ENCODE data around the gene FNDC3A.

Gene FNDC3A

DNA sequence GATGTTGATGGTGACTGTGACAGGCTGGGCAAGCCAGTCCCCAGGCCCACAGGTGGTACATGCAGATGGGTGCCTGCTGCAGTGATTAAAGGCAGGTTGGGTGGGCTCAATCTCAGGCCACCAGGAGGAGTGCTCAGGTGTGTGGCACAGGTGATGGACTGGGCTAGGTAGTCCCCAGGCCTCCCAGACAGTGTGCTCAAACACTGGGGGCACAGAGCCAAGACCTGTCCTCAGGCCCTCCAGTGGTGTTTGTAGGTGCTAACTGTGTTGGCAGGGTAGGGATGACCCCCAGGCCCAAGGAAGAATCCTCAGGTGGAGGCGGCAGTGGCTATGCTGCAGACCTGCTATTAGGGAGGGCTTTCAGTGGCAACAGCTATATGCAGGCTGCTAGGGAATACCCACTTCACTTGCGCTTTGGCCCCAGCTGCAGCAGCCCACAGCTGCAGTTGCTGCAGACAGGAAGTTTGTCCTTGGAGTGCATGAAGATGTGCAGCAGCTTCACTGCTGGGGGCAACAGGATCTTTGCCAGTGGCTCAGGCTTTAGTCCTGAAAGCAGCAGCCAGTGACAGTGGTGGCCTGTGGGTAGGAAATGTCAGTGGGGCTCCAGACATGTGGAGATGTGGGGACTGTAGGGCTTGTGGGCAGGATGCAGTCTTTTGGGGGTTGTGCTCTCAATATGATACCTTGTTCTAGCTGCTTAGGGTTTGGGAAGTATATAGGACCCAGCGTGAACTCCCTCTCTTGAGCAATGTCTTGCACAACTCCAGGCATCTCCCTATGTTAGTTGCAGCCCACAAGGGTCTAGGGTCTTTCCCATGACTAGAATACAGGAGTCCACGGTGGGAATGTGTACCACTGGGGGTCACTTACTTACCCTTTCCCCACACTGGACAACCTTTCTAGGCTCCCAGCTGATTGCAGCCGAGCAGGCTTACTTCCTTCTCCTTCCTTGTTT, 190.4 kb downstream of the FNDC3A start:
- no peaks in the 10 kb centered on the region for H3K9me3 ChIP-seq (ENCODE audit: control insufficient read depth in 2 of 2, low read length in 2 of 2)
- H3K4me3 ChIP-seq (ENCODE audit: low read length in 2 of 2): no peak overlapping the region
- H3K27me3 ChIP-seq (ENCODE audit: control insufficient read depth in 2 of 2, insufficient read depth in 2 of 2, low read length in 2 of 2): no peaks in the 10 kb centered on the region
- H3K4me1 ChIP-seq (ENCODE audit: control insufficient read depth in 2 of 2, insufficient read depth in 2 of 2, low read length in 2 of 2): no peaks in the 10 kb centered on the region
- no peak overlapping the region for H3K9ac ChIP-seq (ENCODE audit: low read depth in 1 of 2, low read length in 2 of 2)
- no peak overlapping the region for H3K27ac ChIP-seq (ENCODE audit: low read depth in 2 of 2, low read length in 2 of 2)
- H3K36me3 ChIP-seq (ENCODE audit: control insufficient read depth in 2 of 2, insufficient read depth in 2 of 2, low read length in 2 of 2): peaks cover 27 to 35% of the 10 kb centered on the region in 2 donors

DNA sequence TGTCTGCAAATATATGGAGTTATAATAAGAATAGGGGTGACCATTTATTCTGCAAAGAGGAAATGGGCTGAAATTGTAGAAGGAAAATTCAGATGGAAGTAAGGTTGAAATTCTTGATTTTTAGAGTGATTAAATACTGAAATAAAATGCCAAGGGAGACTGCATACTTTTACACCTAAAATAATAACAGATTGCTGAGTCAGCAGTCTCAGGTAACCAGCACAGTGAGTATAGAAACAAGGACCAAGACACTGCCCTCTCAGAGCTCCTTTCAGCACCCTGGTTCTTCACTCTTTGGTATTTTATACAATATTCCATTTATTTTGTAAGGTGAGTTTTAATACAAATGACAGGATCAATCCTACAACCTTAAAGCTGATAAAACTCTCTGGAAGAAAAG, 195.6 kb downstream of the FNDC3A start:
- H3K36me3 ChIP-seq (ENCODE audit: control insufficient read depth in 2 of 2, insufficient read depth in 2 of 2, low read length in 2 of 2): peaks cover 29 to 30% of the 10 kb centered on the region in 2 donors
- H3K4me3 ChIP-seq (ENCODE audit: low read length in 2 of 2): no peak overlapping the region
- no peak overlapping the region for H3K9ac ChIP-seq (ENCODE audit: low read depth in 1 of 2, low read length in 2 of 2)
- H3K27me3 ChIP-seq (ENCODE audit: control insufficient read depth in 2 of 2, insufficient read depth in 2 of 2, low read length in 2 of 2): no peaks in the 10 kb centered on the region
- H3K9me3 ChIP-seq (ENCODE audit: control insufficient read depth in 2 of 2, low read length in 2 of 2): no peaks in the 10 kb centered on the region
- no peak overlapping the region for H3K27ac ChIP-seq (ENCODE audit: low read depth in 2 of 2, low read length in 2 of 2)
- H3K4me1 ChIP-seq (ENCODE audit: control insufficient read depth in 2 of 2, insufficient read depth in 2 of 2, low read length in 2 of 2): no peaks in the 10 kb centered on the region

DNA sequence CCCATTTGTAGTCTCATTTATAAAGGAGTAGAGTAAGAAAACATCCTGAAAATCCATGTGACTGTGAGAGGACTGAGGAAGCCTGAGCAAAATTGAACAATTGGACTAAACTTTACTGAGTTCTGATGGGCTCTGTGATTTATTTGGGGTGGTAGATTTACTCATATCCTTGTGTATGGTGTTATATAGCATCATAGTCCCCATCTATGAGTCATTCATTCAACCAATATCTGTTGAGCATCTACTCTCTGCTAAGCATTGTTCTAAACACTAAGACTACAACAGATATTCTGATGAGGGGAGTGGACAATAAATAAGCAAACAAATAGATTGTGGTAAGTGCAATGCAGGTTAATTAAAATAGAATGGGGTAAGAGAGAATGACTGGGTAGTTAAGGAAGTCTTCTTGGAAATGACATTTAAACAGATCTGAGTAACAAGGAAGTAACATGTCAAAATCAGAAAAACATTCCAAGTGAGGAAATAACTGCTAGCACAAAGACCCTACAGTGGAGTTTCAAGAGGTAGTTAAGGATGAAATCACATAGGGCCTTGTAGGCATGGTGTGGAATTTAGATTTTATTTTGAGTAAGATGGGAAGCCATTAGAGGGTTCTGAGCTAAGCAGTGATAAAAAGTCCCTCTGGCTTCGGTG, 208.1 kb downstream of the FNDC3A start:
- Histone ChIP-seq H3K9me3 (ENCODE audit: control insufficient read depth in 2 of 2, low read length in 2 of 2) (no peaks in the 10 kb centered on the region), H3K4me1 (ENCODE audit: control insufficient read depth in 2 of 2, insufficient read depth in 2 of 2, low read length in 2 of 2) (no peaks in the 10 kb centered on the region), H3K27ac (ENCODE audit: low read depth in 2 of 2, low read length in 2 of 2) (no peak overlapping the region), H3K36me3 (ENCODE audit: control insufficient read depth in 2 of 2, insufficient read depth in 2 of 2, low read length in 2 of 2) (peaks cover 36 to 44% of the 10 kb centered on the region in 2 donors), H3K27me3 (ENCODE audit: control insufficient read depth in 2 of 2, insufficient read depth in 2 of 2, low read length in 2 of 2) (no peaks in the 10 kb centered on the region), H3K4me3 (ENCODE audit: low read length in 2 of 2) (no peak overlapping the region), H3K9ac (ENCODE audit: low read depth in 1 of 2, low read length in 2 of 2) (no peak overlapping the region)

DNA sequence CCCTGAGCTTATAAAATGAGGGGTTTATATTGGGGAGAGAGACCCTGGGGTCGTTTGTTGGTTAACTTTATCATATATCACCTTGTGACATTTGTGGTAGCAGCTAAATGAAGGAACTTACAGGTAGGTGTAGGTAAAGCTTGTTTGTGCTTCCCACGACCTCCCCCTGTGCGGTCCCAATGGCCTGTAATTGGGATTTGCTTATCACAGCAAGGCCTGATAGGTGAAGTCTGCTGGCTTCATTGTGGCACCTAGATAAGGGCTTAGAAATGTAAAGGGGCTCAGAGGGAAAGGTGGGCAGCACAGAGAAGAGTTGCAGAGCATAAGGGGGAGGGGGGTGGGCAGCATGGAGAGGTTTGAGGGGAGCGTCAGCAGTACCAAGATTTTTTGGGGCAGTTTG, 208.9 kb downstream of the FNDC3A start:
- H3K4me3 ChIP-seq (ENCODE audit: low read length in 2 of 2): no peak overlapping the region
- H3K9me3 ChIP-seq (ENCODE audit: control insufficient read depth in 2 of 2, low read length in 2 of 2): no peaks in the 10 kb centered on the region
- no peaks in the 10 kb centered on the region for H3K27me3 ChIP-seq (ENCODE audit: control insufficient read depth in 2 of 2, insufficient read depth in 2 of 2, low read length in 2 of 2)
- peaks cover 36 to 41% of the 10 kb centered on the region in 2 donors for H3K36me3 ChIP-seq (ENCODE audit: control insufficient read depth in 2 of 2, insufficient read depth in 2 of 2, low read length in 2 of 2)
- H3K9ac ChIP-seq (ENCODE audit: low read depth in 1 of 2, low read length in 2 of 2): no peak overlapping the region
- H3K4me1 ChIP-seq (ENCODE audit: control insufficient read depth in 2 of 2, insufficient read depth in 2 of 2, low read length in 2 of 2): no peaks in the 10 kb centered on the region
- no peak overlapping the region for H3K27ac ChIP-seq (ENCODE audit: low read depth in 2 of 2, low read length in 2 of 2)

DNA sequence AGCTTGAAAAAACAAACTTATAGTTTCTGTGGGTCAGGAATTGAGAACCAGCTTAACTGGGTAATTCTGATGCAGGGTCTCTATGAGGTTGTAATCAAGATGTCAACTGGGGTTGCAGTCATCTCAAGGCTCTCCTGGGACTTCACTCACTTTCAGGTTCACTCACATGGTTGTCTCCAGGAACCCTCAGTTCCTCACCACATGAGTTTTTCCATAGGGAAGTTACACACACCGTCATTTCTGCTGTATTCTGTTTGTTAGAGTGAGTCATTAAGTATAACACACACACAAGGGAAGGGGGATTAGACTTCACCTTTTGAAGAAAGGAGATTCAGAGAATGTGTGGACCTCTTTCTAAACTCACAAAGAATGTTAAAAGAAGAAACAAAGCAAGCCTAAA, 209.6 kb downstream of the FNDC3A start:
- Histone ChIP-seq H3K4me3 (ENCODE audit: low read length in 2 of 2) (no peak overlapping the region), H3K9me3 (ENCODE audit: control insufficient read depth in 2 of 2, low read length in 2 of 2) (no peaks in the 10 kb centered on the region), H3K27ac (ENCODE audit: low read depth in 2 of 2, low read length in 2 of 2) (no peak overlapping the region), H3K4me1 (ENCODE audit: control insufficient read depth in 2 of 2, insufficient read depth in 2 of 2, low read length in 2 of 2) (no peaks in the 10 kb centered on the region), H3K9ac (ENCODE audit: low read depth in 1 of 2, low read length in 2 of 2) (no peak overlapping the region), H3K36me3 (ENCODE audit: control insufficient read depth in 2 of 2, insufficient read depth in 2 of 2, low read length in 2 of 2) (peaks cover 30 to 46% of the 10 kb centered on the region in 2 donors), H3K27me3 (ENCODE audit: control insufficient read depth in 2 of 2, insufficient read depth in 2 of 2, low read length in 2 of 2) (no peaks in the 10 kb centered on the region)

DNA sequence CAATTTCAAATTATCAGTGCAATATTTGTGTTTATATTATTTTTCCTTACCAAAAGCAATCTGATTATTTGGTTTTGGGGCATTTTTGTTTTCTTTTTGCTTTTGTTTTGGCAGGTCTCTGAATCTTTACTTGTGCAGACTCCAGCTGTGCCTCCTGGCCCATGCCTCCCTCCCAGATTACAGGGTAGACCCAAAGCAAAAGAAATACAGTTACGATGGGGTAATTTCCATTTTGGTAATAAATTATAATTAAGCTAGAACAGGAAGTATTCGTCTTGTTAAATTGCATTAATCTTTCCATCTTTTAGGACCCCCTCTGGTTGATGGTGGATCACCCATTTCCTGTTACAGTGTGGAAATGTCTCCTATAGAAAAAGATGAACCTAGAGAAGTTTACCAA, 215.2 kb downstream of the FNDC3A start:
- H3K9ac ChIP-seq (ENCODE audit: low read depth in 1 of 2, low read length in 2 of 2): no peak overlapping the region
- peaks cover 41 to 57% of the 10 kb centered on the region in 2 donors for H3K36me3 ChIP-seq (ENCODE audit: control insufficient read depth in 2 of 2, insufficient read depth in 2 of 2, low read length in 2 of 2)
- H3K27me3 ChIP-seq (ENCODE audit: control insufficient read depth in 2 of 2, insufficient read depth in 2 of 2, low read length in 2 of 2): no peaks in the 10 kb centered on the region
- H3K9me3 ChIP-seq (ENCODE audit: control insufficient read depth in 2 of 2, low read length in 2 of 2): no peaks in the 10 kb centered on the region
- H3K4me3 ChIP-seq (ENCODE audit: low read length in 2 of 2): no peak overlapping the region
- H3K27ac ChIP-seq (ENCODE audit: low read depth in 2 of 2, low read length in 2 of 2): no peak overlapping the region
- no peaks in the 10 kb centered on the region for H3K4me1 ChIP-seq (ENCODE audit: control insufficient read depth in 2 of 2, insufficient read depth in 2 of 2, low read length in 2 of 2)

DNA sequence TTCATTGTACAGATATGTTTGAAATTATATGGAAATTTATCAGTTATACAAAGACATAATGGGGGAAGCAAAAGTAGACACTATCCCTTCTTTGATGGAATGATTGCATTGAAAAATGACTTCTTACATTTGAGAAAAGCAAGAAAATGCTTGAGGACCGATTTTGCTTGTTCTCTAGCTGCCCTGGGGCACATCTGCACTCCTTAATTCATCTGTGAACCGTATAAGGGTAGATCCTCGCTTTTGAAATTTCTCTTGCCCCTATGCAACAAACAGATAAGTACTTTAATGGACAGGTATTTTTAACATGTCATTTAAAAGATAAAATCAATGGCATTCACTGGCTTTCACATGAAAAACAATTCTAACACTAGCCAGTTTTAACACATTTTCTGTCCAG, 230.9 kb downstream of the FNDC3A start:
- H3K36me3 ChIP-seq (ENCODE audit: control insufficient read depth in 2 of 2, insufficient read depth in 2 of 2, low read length in 2 of 2): peaks cover 38 to 47% of the 10 kb centered on the region in 2 donors
- no peaks in the 10 kb centered on the region for H3K4me1 ChIP-seq (ENCODE audit: control insufficient read depth in 2 of 2, insufficient read depth in 2 of 2, low read length in 2 of 2)

DNA sequence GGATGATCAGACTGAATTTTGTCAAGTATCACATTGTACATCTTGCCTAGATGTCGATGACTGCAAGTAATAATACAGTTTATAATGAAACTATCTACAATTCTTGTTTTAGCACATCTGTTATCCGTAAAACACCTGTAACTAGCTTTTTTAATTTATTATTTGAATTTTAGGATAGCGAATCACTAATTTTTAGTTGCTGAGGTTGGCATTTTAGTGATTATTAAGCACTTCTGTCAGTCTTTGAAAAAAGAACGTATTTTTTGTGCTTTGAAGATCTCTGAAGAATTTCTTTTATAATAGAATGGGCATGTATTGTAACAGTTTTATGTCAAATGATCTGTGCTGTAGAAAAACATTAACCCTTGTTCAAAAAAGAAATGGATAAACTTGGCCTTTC, 232.9 kb downstream of the FNDC3A start:
- Histone ChIP-seq H3K36me3 (ENCODE audit: control insufficient read depth in 2 of 2, insufficient read depth in 2 of 2, low read length in 2 of 2) (peaks cover 25 to 32% of the 10 kb centered on the region in 2 donors), H3K27me3 (ENCODE audit: control insufficient read depth in 2 of 2, insufficient read depth in 2 of 2, low read length in 2 of 2) (no peaks in the 10 kb centered on the region), H3K9me3 (ENCODE audit: control insufficient read depth in 2 of 2, low read length in 2 of 2) (no peaks in the 10 kb centered on the region), H3K4me3 (ENCODE audit: low read length in 2 of 2) (no peak overlapping the region), H3K27ac (ENCODE audit: low read depth in 2 of 2, low read length in 2 of 2) (no peak overlapping the region), H3K4me1 (ENCODE audit: control insufficient read depth in 2 of 2, insufficient read depth in 2 of 2, low read length in 2 of 2) (no peaks in the 10 kb centered on the region), H3K9ac (ENCODE audit: low read depth in 1 of 2, low read length in 2 of 2) (no peak overlapping the region)

More for the DNA sequence above, 230.9 kb downstream of the FNDC3A start:
- Histone ChIP-seq H3K9ac (ENCODE audit: low read depth in 1 of 2, low read length in 2 of 2) (no peak overlapping the region), H3K27ac (ENCODE audit: low read depth in 2 of 2, low read length in 2 of 2) (no peak overlapping the region), H3K27me3 (ENCODE audit: control insufficient read depth in 2 of 2, insufficient read depth in 2 of 2, low read length in 2 of 2) (no peaks in the 10 kb centered on the region), H3K4me3 (ENCODE audit: low read length in 2 of 2) (no peak overlapping the region), H3K9me3 (ENCODE audit: control insufficient read depth in 2 of 2, low read length in 2 of 2) (no peaks in the 10 kb centered on the region)

DNA sequence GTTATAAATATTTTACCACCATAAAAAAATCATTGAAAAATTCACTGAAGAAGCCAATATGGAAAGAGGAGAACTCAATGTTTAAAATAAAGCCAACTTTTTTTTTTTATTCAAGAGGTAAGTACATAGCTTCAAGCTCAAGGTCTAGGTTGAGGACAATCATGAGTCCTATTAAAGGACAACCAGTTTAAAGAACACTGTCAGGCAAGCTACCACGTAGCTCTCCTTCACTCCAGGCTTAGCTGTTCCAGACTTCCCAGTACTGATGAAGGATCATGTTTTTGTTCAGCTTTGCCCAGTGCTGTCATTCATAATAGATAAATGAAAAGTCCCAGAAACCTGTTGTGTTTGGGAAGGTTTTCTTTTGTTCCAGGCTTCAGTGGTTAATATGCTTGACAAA, 234.4 kb downstream of the FNDC3A start:
- Histone ChIP-seq H3K27ac (ENCODE audit: low read depth in 2 of 2, low read length in 2 of 2) (no peak overlapping the region), H3K36me3 (ENCODE audit: control insufficient read depth in 2 of 2, insufficient read depth in 2 of 2, low read length in 2 of 2) (peaks cover 22 to 23% of the 10 kb centered on the region in 2 donors), H3K9ac (ENCODE audit: low read depth in 1 of 2, low read length in 2 of 2) (no peak overlapping the region), H3K27me3 (ENCODE audit: control insufficient read depth in 2 of 2, insufficient read depth in 2 of 2, low read length in 2 of 2) (no peaks in the 10 kb centered on the region), H3K4me3 (ENCODE audit: low read length in 2 of 2) (no peak overlapping the region), H3K4me1 (ENCODE audit: control insufficient read depth in 2 of 2, insufficient read depth in 2 of 2, low read length in 2 of 2) (peaks cover 3 to 6% of the 10 kb centered on the region in 2 donors), H3K9me3 (ENCODE audit: control insufficient read depth in 2 of 2, low read length in 2 of 2) (no peaks in the 10 kb centered on the region)

DNA sequence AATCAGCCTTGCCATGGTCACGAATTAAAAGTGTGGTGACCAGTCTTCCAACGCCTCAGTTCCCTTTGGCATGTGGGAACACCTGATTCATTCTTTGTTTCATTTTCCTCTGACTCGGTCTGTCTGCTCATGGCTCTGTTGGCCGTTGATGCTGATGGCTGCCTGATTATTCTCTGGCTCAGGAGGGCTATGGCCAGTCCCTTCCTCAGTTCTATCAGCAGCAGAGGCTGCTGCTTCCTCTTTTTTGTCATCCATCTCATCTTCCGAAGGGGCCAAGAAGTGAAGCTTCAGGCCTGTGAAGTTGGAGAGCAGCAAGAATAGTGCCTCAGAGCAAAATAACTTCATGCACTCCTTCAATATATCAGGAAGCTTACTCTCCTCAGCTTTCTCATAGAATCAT, 235.0 kb downstream of the FNDC3A start:
- peaks cover 19 to 22% of the 10 kb centered on the region in 2 donors for H3K36me3 ChIP-seq (ENCODE audit: control insufficient read depth in 2 of 2, insufficient read depth in 2 of 2, low read length in 2 of 2)
- H3K27ac ChIP-seq (ENCODE audit: low read depth in 2 of 2, low read length in 2 of 2): no peak overlapping the region
- no peaks in the 10 kb centered on the region for H3K9me3 ChIP-seq (ENCODE audit: control insufficient read depth in 2 of 2, low read length in 2 of 2)
- H3K4me3 ChIP-seq (ENCODE audit: low read length in 2 of 2): no peak overlapping the region
- H3K27me3 ChIP-seq (ENCODE audit: control insufficient read depth in 2 of 2, insufficient read depth in 2 of 2, low read length in 2 of 2): no peaks in the 10 kb centered on the region
- H3K9ac ChIP-seq (ENCODE audit: low read depth in 1 of 2, low read length in 2 of 2): no peak overlapping the region
- peaks cover 4 to 6% of the 10 kb centered on the region in 2 donors for H3K4me1 ChIP-seq (ENCODE audit: control insufficient read depth in 2 of 2, insufficient read depth in 2 of 2, low read length in 2 of 2)

Data from mucosa of rectum (tissue), 2 donors.